ENCODE measurements around the gene HIF1AN.

GRCh38 chr10:100520811-100521210 lies 14.9 kb upstream of the HIF1AN start:
- TF ChIP-seq EZH2 (IDR thresholded peaks at IDR 0.05) (no peak), POLR2AphosphoS5 (IDR thresholded peaks at IDR 0.05; ENCODE audit: borderline replicate concordance, low read depth, low read length) (no peak), FOXP2 (optimal IDR thresholded peaks at IDR 0.05; ENCODE audit: control extremely low read depth, extremely low read length, insufficient read depth) (no peak)
